Adrenal gland (tissue), 5 donors: ENCODE measurements around the gene ABCB6.

Experiments used
- POLR2A ChIP-seq, 2 donors: fragments of 450-650 bp; IDR thresholded peaks; one replicate each; pipeline ENCODE4 v1.6.1; 2017; ENCODE audit warnings: antibody characterized with exemption in 2 of 2, mild to moderate bottlenecking in 2 of 2, moderate library complexity in 1 of 2
- TF ChIP-seq, protein P1 (sequence below), 6 experiments: fragments of 450-650 bp in 4 of 6; fragments of 200-600 bp in 2 of 6; sonication (generic) in 1 of 6; IDR thresholded peaks; 1 replicate in 5 of 6; 2 replicates in 1 of 6; pipeline versions ENCODE4 v1.5.1 to v1.8.0; 2016 to 2021; ENCODE audit warnings: antibody characterized with exemption in 6 of 6, mild to moderate bottlenecking in 2 of 6, moderate library complexity in 1 of 6
- donor health status: DM: no; HTN: no; CAD: no.

GRCh38 chr2:219214141-219214540 is 4.6 kb downstream of the ABCB6 start:
- TF ChIP-seq POLR2A (IDR thresholded peaks at IDR 0.05) = no peak
- TF ChIP-seq, protein P1, sequence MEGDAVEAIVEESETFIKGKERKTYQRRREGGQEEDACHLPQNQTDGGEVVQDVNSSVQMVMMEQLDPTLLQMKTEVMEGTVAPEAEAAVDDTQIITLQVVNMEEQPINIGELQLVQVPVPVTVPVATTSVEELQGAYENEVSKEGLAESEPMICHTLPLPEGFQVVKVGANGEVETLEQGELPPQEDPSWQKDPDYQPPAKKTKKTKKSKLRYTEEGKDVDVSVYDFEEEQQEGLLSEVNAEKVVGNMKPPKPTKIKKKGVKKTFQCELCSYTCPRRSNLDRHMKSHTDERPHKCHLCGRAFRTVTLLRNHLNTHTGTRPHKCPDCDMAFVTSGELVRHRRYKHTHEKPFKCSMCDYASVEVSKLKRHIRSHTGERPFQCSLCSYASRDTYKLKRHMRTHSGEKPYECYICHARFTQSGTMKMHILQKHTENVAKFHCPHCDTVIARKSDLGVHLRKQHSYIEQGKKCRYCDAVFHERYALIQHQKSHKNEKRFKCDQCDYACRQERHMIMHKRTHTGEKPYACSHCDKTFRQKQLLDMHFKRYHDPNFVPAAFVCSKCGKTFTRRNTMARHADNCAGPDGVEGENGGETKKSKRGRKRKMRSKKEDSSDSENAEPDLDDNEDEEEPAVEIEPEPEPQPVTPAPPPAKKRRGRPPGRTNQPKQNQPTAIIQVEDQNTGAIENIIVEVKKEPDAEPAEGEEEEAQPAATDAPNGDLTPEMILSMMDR (IDR thresholded peaks at IDR 0.05) = no peak
